SK-N-SH treated with all-trans-retinoic acid at 6 μM for 48 hours (cell line): ENCODE data around the gene GSG1.

Experiments
- ATAC-seq: fragments of 200-7000 bp; cut with Tn5 transposase; 3 replicates; pipeline ENCODE4 v1.9.1; 2020; ENCODE audit warnings: mild to moderate bottlenecking, moderate library complexity
- ARNTL ChIP-seq: fragments of 450-650 bp; formaldehyde crosslinking; IDR thresholded peaks from 2 replicates; pipeline ENCODE4 v1.5.0; 2020; ENCODE audit warnings: low read depth, mild to moderate bottlenecking, moderate library complexity, borderline replicate concordance
- BACH2 ChIP-seq: fragments of 250-450 bp; sonication (Bioruptor Pico); IDR thresholded peaks from 2 replicates; pipeline ENCODE4 v1.9.0; 2021; ENCODE audit warnings: mild to moderate bottlenecking, borderline replicate concordance
- CSDC2 ChIP-seq: fragments of 250-450 bp; sonication (Bioruptor Pico); IDR thresholded peaks from 2 replicates; pipeline ENCODE4 v1.5.0; 2020; ENCODE audit warnings: mild to moderate bottlenecking, moderate library complexity
- CSRNP3 ChIP-seq: fragments of 250-450 bp; sonication (Bioruptor Pico); IDR thresholded peaks from 2 replicates; pipeline ENCODE4 v1.5.1; 2021; ENCODE audit warnings: mild to moderate bottlenecking, moderate library complexity
- ESRRG ChIP-seq: fragments of 250-450 bp; sonication (Bioruptor Pico); IDR thresholded peaks from 2 replicates; pipeline ENCODE4 v1.6.1; 2021; ENCODE audit warnings: mild to moderate bottlenecking
- GLIS3 ChIP-seq: fragments of 250-450 bp; sonication (Bioruptor Pico); IDR thresholded peaks from 2 replicates; pipeline ENCODE4 v1.5.0; 2020; ENCODE audit warnings: mild to moderate bottlenecking, moderate library complexity
- ISL1 ChIP-seq: fragments of 250-450 bp; sonication (Bioruptor Pico); IDR thresholded peaks from 2 replicates; pipeline ENCODE4 v2.1.2; 2022; ENCODE audit warnings: mild to moderate bottlenecking, moderate library complexity
- OSR1 ChIP-seq: fragments of 250-450 bp; sonication (Bioruptor Pico); IDR thresholded peaks from 2 replicates; pipeline ENCODE4 v1.8.0; 2022; ENCODE audit warnings: moderate library complexity, mild to moderate bottlenecking, inconsistent platforms
- RARB ChIP-seq: fragments of 250-450 bp; sonication (Bioruptor Pico); IDR thresholded peaks from 2 replicates; pipeline ENCODE4 v1.8.0; 2021; ENCODE audit warnings: mild to moderate bottlenecking, moderate library complexity
- SNAI2 ChIP-seq: fragments of 250-450 bp; sonication (Bioruptor Pico); IDR thresholded peaks from 2 replicates; pipeline ENCODE4 v1.5.0; 2020; ENCODE audit warnings: mild to moderate bottlenecking, moderate library complexity
- TCF4 ChIP-seq: fragments of 250-450 bp; sonication (Bioruptor Pico); IDR thresholded peaks from 2 replicates; pipeline ENCODE4 v1.8.0; 2021; ENCODE audit warnings: mild to moderate bottlenecking, moderate library complexity, borderline replicate concordance
- TOX ChIP-seq: fragments of 250-450 bp; sonication (Bioruptor Pico); IDR thresholded peaks from 2 replicates; pipeline ENCODE4 v1.8.0; 2021; ENCODE audit warnings: mild to moderate bottlenecking, moderate library complexity, borderline replicate concordance
- TSHZ2 ChIP-seq: fragments of 250-450 bp; sonication (Bioruptor Pico); IDR thresholded peaks from 2 replicates; pipeline ENCODE4 v1.5.0; 2020; ENCODE audit warnings: mild to moderate bottlenecking, moderate library complexity
- ZC3H10 ChIP-seq: fragments of 250-450 bp; sonication (Bioruptor Pico); IDR thresholded peaks from 2 replicates; pipeline ENCODE4 v1.5.1; 2021; ENCODE audit warnings: mild to moderate bottlenecking, moderate library complexity
- ZFP3 ChIP-seq: fragments of 250-450 bp; sonication (Bioruptor Pico); IDR thresholded peaks from 2 replicates; pipeline ENCODE4 v1.5.0; 2020; ENCODE audit warnings: mild to moderate bottlenecking, moderate library complexity
- ZFP30 ChIP-seq: fragments of 450-650 bp; formaldehyde crosslinking; IDR thresholded peaks from 2 replicates; pipeline ENCODE4 v1.5.0; 2022; ENCODE audit warnings: mild to moderate bottlenecking, moderate library complexity
- ZNF565 ChIP-seq: fragments of 450-650 bp; formaldehyde crosslinking; conservative IDR thresholded peaks from 2 replicates; pipeline ENCODE4 v1.5.0; 2020; ENCODE audit warnings: low read depth, mild to moderate bottlenecking, moderate library complexity
- ZNF70 ChIP-seq: fragments of 450-650 bp; formaldehyde crosslinking; IDR thresholded peaks from 2 replicates; pipeline ENCODE4 v1.5.0; 2020; ENCODE audit warnings: mild to moderate bottlenecking, moderate library complexity
- TF ChIP-seq, protein P1 (sequence below): fragments of 250-450 bp; sonication (Bioruptor Pico); IDR thresholded peaks from 2 replicates; pipeline ENCODE4 v1.5.1; 2020; ENCODE audit warnings: low read depth, mild to moderate bottlenecking, moderate library complexity
- TF ChIP-seq, protein P2 (sequence below): fragments of 250-450 bp; sonication (Bioruptor Pico); IDR thresholded peaks from 2 replicates; pipeline ENCODE4 v1.8.0; 2021; ENCODE audit warnings: low read depth, mild to moderate bottlenecking, moderate library complexity, borderline replicate concordance
- TF ChIP-seq, protein P3 (sequence below): fragments of 250-450 bp; sonication (Bioruptor Pico); IDR thresholded peaks from 2 replicates; pipeline ENCODE4 v1.8.0; 2020; ENCODE audit warnings: mild to moderate bottlenecking, moderate library complexity, borderline replicate concordance

The GSG1 gene

GRCh38 chr12:13094367-13094766, 9.1 kb downstream of the GSG1 start:
- peak; percentile 22 for ATAC-seq
- TF ChIP-seq ZFP30, result no peak

GRCh38 chr12:13093848-13094220, 9.6 kb downstream of the GSG1 start:
- no peak for TF ChIP-seq ZNF565 (CRISPR knock-in tag)
- TF ChIP-seq ISL1, result peak; percentile 71
- no peak for TF ChIP-seq GLIS3
- no peak for ATAC-seq

- peak; percentile 23; the same call in 2 of the 3 replicates for ATAC-seq
- TF ChIP-seq BACH2 (CRISPR knock-in tag) (no peak), ZC3H10 (CRISPR knock-in tag) (no peak), CSRNP3 (no peak), CSDC2 (CRISPR knock-in tag) (no peak), SNAI2 (no peak), ISL1 (no peak), OSR1 (CRISPR knock-in tag) (no peak), ARNTL (CRISPR knock-in tag) (no peak), ZNF565 (CRISPR knock-in tag) (no peak), ESRRG (CRISPR knock-in tag) (no peak), GLIS3 (no peak), TOX (no peak), ZNF70 (no peak), RARB (CRISPR knock-in tag) (no peak), TSHZ2 (CRISPR knock-in tag) (no peak), ZFP30 (no peak)
- TF ChIP-seq, protein P1, sequence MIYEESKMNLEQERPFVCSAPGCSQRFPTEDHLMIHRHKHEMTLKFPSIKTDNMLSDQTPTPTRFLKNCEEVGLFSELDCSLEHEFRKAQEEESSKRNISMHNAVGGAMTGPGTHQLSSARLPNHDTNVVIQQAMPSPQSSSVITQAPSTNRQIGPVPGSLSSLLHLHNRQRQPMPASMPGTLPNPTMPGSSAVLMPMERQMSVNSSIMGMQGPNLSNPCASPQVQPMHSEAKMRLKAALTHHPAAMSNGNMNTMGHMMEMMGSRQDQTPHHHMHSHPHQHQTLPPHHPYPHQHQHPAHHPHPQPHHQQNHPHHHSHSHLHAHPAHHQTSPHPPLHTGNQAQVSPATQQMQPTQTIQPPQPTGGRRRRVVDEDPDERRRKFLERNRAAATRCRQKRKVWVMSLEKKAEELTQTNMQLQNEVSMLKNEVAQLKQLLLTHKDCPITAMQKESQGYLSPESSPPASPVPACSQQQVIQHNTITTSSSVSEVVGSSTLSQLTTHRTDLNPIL (CRISPR knock-in tag), result no peak
- TF ChIP-seq, protein P2, sequence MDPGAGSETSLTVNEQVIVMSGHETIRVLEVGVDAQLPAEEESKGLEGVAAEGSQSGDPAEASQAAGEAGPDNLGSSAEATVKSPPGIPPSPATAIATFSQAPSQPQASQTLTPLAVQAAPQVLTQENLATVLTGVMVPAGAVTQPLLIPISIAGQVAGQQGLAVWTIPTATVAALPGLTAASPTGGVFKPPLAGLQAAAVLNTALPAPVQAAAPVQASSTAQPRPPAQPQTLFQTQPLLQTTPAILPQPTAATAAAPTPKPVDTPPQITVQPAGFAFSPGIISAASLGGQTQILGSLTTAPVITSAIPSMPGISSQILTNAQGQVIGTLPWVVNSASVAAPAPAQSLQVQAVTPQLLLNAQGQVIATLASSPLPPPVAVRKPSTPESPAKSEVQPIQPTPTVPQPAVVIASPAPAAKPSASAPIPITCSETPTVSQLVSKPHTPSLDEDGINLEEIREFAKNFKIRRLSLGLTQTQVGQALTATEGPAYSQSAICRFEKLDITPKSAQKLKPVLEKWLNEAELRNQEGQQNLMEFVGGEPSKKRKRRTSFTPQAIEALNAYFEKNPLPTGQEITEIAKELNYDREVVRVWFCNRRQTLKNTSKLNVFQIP, result no peak
- TF ChIP-seq, protein P3, sequence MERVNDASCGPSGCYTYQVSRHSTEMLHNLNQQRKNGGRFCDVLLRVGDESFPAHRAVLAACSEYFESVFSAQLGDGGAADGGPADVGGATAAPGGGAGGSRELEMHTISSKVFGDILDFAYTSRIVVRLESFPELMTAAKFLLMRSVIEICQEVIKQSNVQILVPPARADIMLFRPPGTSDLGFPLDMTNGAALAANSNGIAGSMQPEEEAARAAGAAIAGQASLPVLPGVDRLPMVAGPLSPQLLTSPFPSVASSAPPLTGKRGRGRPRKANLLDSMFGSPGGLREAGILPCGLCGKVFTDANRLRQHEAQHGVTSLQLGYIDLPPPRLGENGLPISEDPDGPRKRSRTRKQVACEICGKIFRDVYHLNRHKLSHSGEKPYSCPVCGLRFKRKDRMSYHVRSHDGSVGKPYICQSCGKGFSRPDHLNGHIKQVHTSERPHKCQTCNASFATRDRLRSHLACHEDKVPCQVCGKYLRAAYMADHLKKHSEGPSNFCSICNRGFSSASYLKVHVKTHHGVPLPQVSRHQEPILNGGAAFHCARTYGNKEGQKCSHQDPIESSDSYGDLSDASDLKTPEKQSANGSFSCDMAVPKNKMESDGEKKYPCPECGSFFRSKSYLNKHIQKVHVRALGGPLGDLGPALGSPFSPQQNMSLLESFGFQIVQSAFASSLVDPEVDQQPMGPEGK, result no peak
Observed at GRCh38 chr12:13093191-13093847, 10.1 kb downstream of the GSG1 start.

DNA sequence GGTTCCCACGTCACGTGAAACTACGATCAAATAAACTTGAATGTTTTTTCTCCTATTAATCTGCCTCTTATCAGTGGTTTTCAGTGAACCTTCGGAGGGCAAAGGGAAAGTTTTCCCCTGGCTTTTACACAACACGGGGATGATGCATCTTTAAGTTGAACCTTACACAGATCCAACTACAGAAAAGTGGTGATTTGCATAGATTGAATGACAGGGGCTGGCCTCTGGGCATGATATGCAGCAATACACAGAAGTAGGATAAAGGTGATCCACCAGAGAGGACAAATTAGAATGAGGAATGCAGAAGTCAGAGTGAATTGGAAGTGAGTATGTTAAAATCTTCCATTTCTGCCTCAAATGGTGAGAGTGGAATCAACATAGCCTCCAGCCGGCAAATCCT, 11.6 kb downstream of the GSG1 start:
- TF ChIP-seq ZC3H10 (CRISPR knock-in tag) (no peak), ZFP3 (CRISPR knock-in tag) (no peak), SNAI2 (no peak), GLIS3 (no peak), TOX (no peak), ZNF565 (CRISPR knock-in tag) (no peak), TSHZ2 (CRISPR knock-in tag) (no peak), ZNF70 (no peak), OSR1 (CRISPR knock-in tag) (no peak), TCF4 (CRISPR knock-in tag) (no peak)
- TF ChIP-seq, protein P3, result no peak
- ATAC-seq, result no peak
